CD4-positive, CD25-positive, alpha-beta regulatory T cell (primary cell): ENCODE measurements around the gene PLEKHG3. TPM values are rescaled to one million over a fixed set of nuclear protein-coding genes. Genes with fewer than 3 reads are reported as not detected.
A peak's percentile ranks its signal among the peaks of the same experiment; 100 is the strongest.

Source experiments
- ATAC-seq, 2 donors: fragments of 150-1000 bp; cut with Tn5 transposase; one replicate each; pipeline ENCODE4 v1.10.0; 2021; ENCODE audit warnings: low read depth in 2 of 2, moderate number of reproducible peaks in 2 of 2, moderate library complexity in 1 of 2
- DNase-seq, 3 donors: peaks; one replicate each; pipeline versions ENCODE4 v3.0.0 to v3.0.0-alpha.2; 2012 to 2022; ENCODE audit warnings: mixed read lengths in 1 of 3
- H3K27ac ChIP-seq: one replicate; pipeline ENCODE4 v1.7.0; 2013; ENCODE audit warnings: mild to moderate bottlenecking, low read length; ENCODE audit not compliant: insufficient read depth, poor library complexity, severe bottlenecking
- H3K27me3 ChIP-seq: one replicate; pipeline ENCODE4 v1.7.0; 2013; ENCODE audit warnings: low read length; ENCODE audit not compliant: control insufficient read depth, insufficient read depth
- H3K36me3 ChIP-seq: one replicate; pipeline ENCODE4 v1.7.0; 2013; ENCODE audit warnings: mild to moderate bottlenecking, low read length, moderate library complexity; ENCODE audit not compliant: control insufficient read depth, insufficient read depth
- H3K4me1 ChIP-seq: 2 replicates; pipeline ENCODE4 v1.7.0; 2013; ENCODE audit warnings: mild to moderate bottlenecking, low read length; ENCODE audit not compliant: insufficient read depth, control insufficient read depth, poor library complexity, severe bottlenecking
- H3K4me3 ChIP-seq: one replicate; pipeline ENCODE4 v1.7.0; 2013; ENCODE audit warnings: low read depth, mild to moderate bottlenecking, low read length, moderate library complexity
- H3K9me3 ChIP-seq, 2 experiments: 1 replicate in 1 of 2; 2 replicates in 1 of 2; pipeline ENCODE4 v1.7.0; 2013; ENCODE audit warnings: low read length in 2 of 2, mild to moderate bottlenecking in 1 of 2, moderate library complexity in 1 of 2; ENCODE audit not compliant: control insufficient read depth in 2 of 2
- H3K27ac Mint-ChIP-seq, 3 donors: one replicate each; pipeline ENCODE4 v1.8.0; 2020 to 2022; ENCODE audit warnings: mild to moderate bottlenecking in 3 of 3, mixed read lengths in 3 of 3, moderate library complexity in 2 of 3
- H3K27me3 Mint-ChIP-seq: one replicate; pipeline ENCODE4 v1.8.0; 2022; ENCODE audit warnings: mild to moderate bottlenecking, mixed read lengths
- H3K36me3 Mint-ChIP-seq: one replicate; pipeline ENCODE4 v1.8.0; 2020; ENCODE audit warnings: mixed read lengths
- H3K4me1 Mint-ChIP-seq, 4 donors: one replicate each; pipeline ENCODE4 v1.8.0; 2020 to 2022; ENCODE audit warnings: mixed read lengths in 4 of 4, mild to moderate bottlenecking in 1 of 4
- H3K4me3 Mint-ChIP-seq, 4 donors: one replicate each; pipeline ENCODE4 v1.8.0; 2020 to 2022; ENCODE audit warnings: mild to moderate bottlenecking in 4 of 4, mixed read lengths in 4 of 4, moderate library complexity in 3 of 4
- H3K9me3 Mint-ChIP-seq, 7 donors: one replicate each; pipeline ENCODE4 v1.8.0; 2020 to 2022; ENCODE audit warnings: mixed read lengths in 7 of 7, mild to moderate bottlenecking in 3 of 7, moderate library complexity in 2 of 7
- polyA plus RNA-seq, 4 donors: library from polyadenylated mRNA; unstranded; fragments of 300-500 nt; fragmentation: Illumina TruSeq; gene quantifications; one replicate each; pipeline ENCODE4 v1.2.3, GENCODE V29; 2021
- total RNA-seq: library from RNA; stranded (reverse); gene quantifications from one replicate; pipeline ENCODE4 v1.2.3, GENCODE V29; 2022

The PLEKHG3 gene
- total and polyA plus RNA-seq, 5 donors from 2014 or later = 2.1 to 31.9 (median 4.7) TPM

- Mint-ChIP-seq H3K27ac (no peak overlapping the region), H3K27me3 (no peaks in the 10 kb centered on the region), H3K9me3 (no peaks in the 10 kb centered on the region), H3K4me1 (peaks cover 0 to 5% (median 0%) of the 10 kb centered on the region in 4 donors), H3K36me3 (no peaks in the 10 kb centered on the region), H3K4me3 (no peak overlapping the region)
- H3K4me1 ChIP-seq = no peaks in the 10 kb centered on the region
- ATAC-seq (no peak), DNase-seq (no peak)
- H3K27ac ChIP-seq = no peak overlapping the region
- H3K27me3 ChIP-seq = no peaks in the 10 kb centered on the region
- no peaks in the 10 kb centered on the region for H3K36me3 ChIP-seq
- H3K9me3 ChIP-seq = no peaks in the 10 kb centered on the region
- H3K4me3 ChIP-seq = no peak overlapping the region
Observed at GRCh38 chr14:64786296-64787149, 82.3 kb downstream of the PLEKHG3 start.

- H3K9me3 ChIP-seq = no peaks in the 10 kb centered on the region
- Mint-ChIP-seq H3K27ac (no peak overlapping the region), H3K9me3 (no peaks in the 10 kb centered on the region), H3K27me3 (peaks cover 4% of the 10 kb centered on the region), H3K4me1 (peaks cover 0 to 5% (median 0%) of the 10 kb centered on the region in 4 donors), H3K4me3 (no peak overlapping the region), H3K36me3 (no peaks in the 10 kb centered on the region)
- H3K27ac ChIP-seq = no peak overlapping the region
- DNase-seq = no peak
- H3K4me3 ChIP-seq = no peak overlapping the region
- H3K27me3 ChIP-seq = no peaks in the 10 kb centered on the region
- H3K36me3 ChIP-seq = no peaks in the 10 kb centered on the region
- H3K4me1 ChIP-seq = no peaks in the 10 kb centered on the region
- no peak for ATAC-seq
Observed at GRCh38 chr14:64787619-64788018, 83.4 kb downstream of the PLEKHG3 start.

DNA sequence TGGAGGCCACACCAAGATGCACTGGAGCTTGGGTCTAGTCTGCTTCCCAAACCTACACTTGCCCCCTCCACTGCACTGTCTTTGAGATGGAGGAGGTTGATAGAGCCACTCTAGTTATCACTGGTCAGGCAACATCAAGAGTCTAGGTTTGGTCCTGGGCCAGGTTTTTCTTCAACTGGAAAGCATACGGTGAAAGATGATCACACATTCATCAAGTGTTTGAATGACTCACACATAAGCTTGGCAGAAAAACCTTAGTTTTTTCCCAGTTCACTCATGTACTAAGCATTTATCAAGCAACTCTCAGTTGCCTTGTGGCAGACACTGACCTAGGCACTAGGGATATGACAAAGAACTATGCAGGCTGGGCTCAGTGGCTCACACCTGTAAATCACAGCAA is 84.5 kb downstream of the PLEKHG3 start:
- Mint-ChIP-seq H3K4me3 (no peak overlapping the region), H3K9me3 (peaks cover 0 to 2% (median 0%) of the 10 kb centered on the region in 7 donors), H3K36me3 (no peaks in the 10 kb centered on the region), H3K4me1 (peaks cover 0 to 5% (median 0%) of the 10 kb centered on the region in 4 donors), H3K27ac (no peak overlapping the region), H3K27me3 (peaks cover 4% of the 10 kb centered on the region)
- H3K27ac ChIP-seq = no peak overlapping the region
- H3K9me3 ChIP-seq = no peaks in the 10 kb centered on the region
- ATAC-seq (no peak), DNase-seq (no peak)
- no peaks in the 10 kb centered on the region for H3K36me3 ChIP-seq
- no peak overlapping the region for H3K4me3 ChIP-seq
- no peaks in the 10 kb centered on the region for H3K4me1 ChIP-seq
- no peaks in the 10 kb centered on the region for H3K27me3 ChIP-seq

DNA sequence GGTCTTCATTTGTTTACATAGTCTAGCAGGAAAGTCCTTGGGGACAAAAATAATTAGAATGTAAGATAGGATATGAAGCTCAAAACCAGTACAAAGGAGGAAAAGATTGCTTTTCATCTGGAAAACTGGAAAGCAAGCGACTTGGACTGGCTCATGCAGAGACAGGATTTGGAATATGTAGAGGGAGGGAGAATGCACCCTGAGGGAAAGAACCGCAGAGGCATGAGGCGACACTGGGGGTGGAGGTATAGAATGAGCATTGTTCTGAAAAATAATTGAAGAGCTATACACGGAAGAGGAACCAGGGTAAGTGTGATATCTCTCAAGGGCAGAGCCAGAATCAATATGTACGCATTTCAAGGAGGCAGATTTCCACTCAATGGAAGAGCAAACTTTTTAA is 85.5 kb downstream of the PLEKHG3 start:
- no peak overlapping the region for H3K27ac ChIP-seq
- H3K9me3 ChIP-seq = no peaks in the 10 kb centered on the region
- no peaks in the 10 kb centered on the region for H3K36me3 ChIP-seq
- Mint-ChIP-seq H3K36me3 (no peaks in the 10 kb centered on the region), H3K4me1 (peaks cover 0 to 5% (median 0%) of the 10 kb centered on the region in 4 donors), H3K27ac (no peak overlapping the region), H3K27me3 (peaks cover 4% of the 10 kb centered on the region), H3K4me3 (no peak overlapping the region), H3K9me3 (peaks cover 0 to 3% (median 0%) of the 10 kb centered on the region in 7 donors)
- DNase-seq (no peak), ATAC-seq (no peak)
- H3K4me1 ChIP-seq = no peaks in the 10 kb centered on the region
- no peak overlapping the region for H3K4me3 ChIP-seq
- no peaks in the 10 kb centered on the region for H3K27me3 ChIP-seq

GRCh38 chr14:64790478-64790877 is 86.3 kb downstream of the PLEKHG3 start:
- no peak for ATAC-seq
- H3K4me1 Mint-ChIP-seq = peaks cover 0 to 5% (median 0%) of the 10 kb centered on the region in 4 donors
- H3K27me3 Mint-ChIP-seq = peaks cover 4% of the 10 kb centered on the region
- peaks cover 0 to 3% (median 0%) of the 10 kb centered on the region in 7 donors for H3K9me3 Mint-ChIP-seq
- H3K9me3 ChIP-seq = no peaks in the 10 kb centered on the region
- H3K4me1 ChIP-seq = no peaks in the 10 kb centered on the region
- no peak overlapping the region for H3K27ac ChIP-seq
- DNase-seq = no peak
- no peaks in the 10 kb centered on the region for H3K27me3 ChIP-seq
- no peaks in the 10 kb centered on the region for H3K36me3 ChIP-seq
- H3K27ac Mint-ChIP-seq = no peak overlapping the region
- H3K4me3 ChIP-seq = no peak overlapping the region
- no peaks in the 10 kb centered on the region for H3K36me3 Mint-ChIP-seq
- peak overlapping the region in 1 of 4 donors; percentile 51 for H3K4me3 Mint-ChIP-seq

GRCh38 chr14:64792231-64792630 is 88.0 kb downstream of the PLEKHG3 start:
- no peaks in the 10 kb centered on the region for H3K4me1 ChIP-seq
- Mint-ChIP-seq H3K4me3 (no peak overlapping the region), H3K36me3 (no peaks in the 10 kb centered on the region), H3K4me1 (peaks cover 0 to 5% (median 0%) of the 10 kb centered on the region in 4 donors), H3K27me3 (peaks cover 4% of the 10 kb centered on the region), H3K9me3 (peaks cover 0 to 3% (median 0%) of the 10 kb centered on the region in 7 donors), H3K27ac (no peak overlapping the region)
- DNase-seq = no peak
- no peak for ATAC-seq
- no peaks in the 10 kb centered on the region for H3K36me3 ChIP-seq
- no peak overlapping the region for H3K4me3 ChIP-seq
- H3K27me3 ChIP-seq = no peaks in the 10 kb centered on the region
- H3K27ac ChIP-seq = no peak overlapping the region
- H3K9me3 ChIP-seq = no peaks in the 10 kb centered on the region

GRCh38 chr14:64792871-64793560 is 88.8 kb downstream of the PLEKHG3 start:
- Histone ChIP-seq H3K27ac (no peak overlapping the region), H3K4me3 (no peak overlapping the region), H3K27me3 (no peaks in the 10 kb centered on the region), H3K36me3 (no peaks in the 10 kb centered on the region), H3K4me1 (no peaks in the 10 kb centered on the region), H3K9me3 (no peaks in the 10 kb centered on the region)
- Mint-ChIP-seq H3K27me3 (peaks cover 8% of the 10 kb centered on the region), H3K4me1 (peaks cover 0 to 5% (median 0%) of the 10 kb centered on the region in 4 donors), H3K27ac (no peak overlapping the region), H3K4me3 (no peak overlapping the region), H3K9me3 (peaks cover 0 to 3% (median 0%) of the 10 kb centered on the region in 7 donors), H3K36me3 (no peaks in the 10 kb centered on the region)
- ATAC-seq (no peak), DNase-seq (no peak)
